ENCODE data around the gene SMARCAD1. TPM values are rescaled to one million over a fixed set of nuclear protein-coding genes. Genes with fewer than 3 reads are reported as not detected.

SMARCAD1 gene
- total and polyA plus RNA-seq, 2 of the 8 experiments (the other 6 are each of a cell fraction or from before 2014, with no cell fraction given) = 24.1 to 59.4 TPM

- Histone ChIP-seq H3K23me2 (ENCODE audit: low read depth, low read length) (no peaks in the 10 kb centered on the region), H4K91ac (replicated peaks; ENCODE audit: insufficient read length, low read length) (peak overlapping the region; percentile 13), H4K8ac (ENCODE audit: extremely low read depth, insufficient read depth, low read length) (no peak overlapping the region; the same call in 1 of the 2 replicates), H3K36me3 (ENCODE audit: control insufficient read depth in 2 of 4, insufficient read depth in 4 of 4, low read length in 3 of 4) (peaks cover 0 to 35% (median 19%) of the 10 kb centered on the region in 4 experiments; a peak in 5 of 8 replicates), H2AK5ac (ENCODE audit: low read depth, low read length) (no peak overlapping the region), H3K27ac (ENCODE audit: low read depth, low read length) (peak overlapping the region; percentile 95), H3K27me3 (replicated peaks in 1 of 4; ENCODE audit: control insufficient read depth in 3 of 4, extremely low read depth in 1 of 4, insufficient read depth in 3 of 4, low read length in 3 of 4) (no peaks in the 10 kb centered on the region; a peak in 1 of 7 replicates), H3K79me1 (ENCODE audit: low read depth, low read length) (no peaks in the 10 kb centered on the region), H3K23ac (ENCODE audit: insufficient read length) (no peak overlapping the region), H3K18ac (ENCODE audit: extremely low read depth, low read length) (no peak overlapping the region), H3K79me2 (ENCODE audit: control insufficient read depth in 1 of 2, insufficient read depth in 2 of 2, low read length in 2 of 2) (peaks cover 7 to 46% of the 10 kb centered on the region in 2 experiments), H3K4ac (replicated peaks; ENCODE audit: insufficient read length, low read depth, low read length) (no peak overlapping the region), H3K14ac (ENCODE audit: insufficient read length) (no peak overlapping the region), H3K4me1 (replicated peaks in 1 of 4; ENCODE audit: control insufficient read depth in 3 of 4, insufficient read depth in 4 of 4, low read length in 3 of 4) (peaks cover 0 to 8% (median 4%) of the 10 kb centered on the region in 4 experiments; a peak in 2 of 7 replicates), H2BK20ac (ENCODE audit: low read length) (no peak overlapping the region), H3K4me3 (ENCODE audit: extremely low read depth in 1 of 4, insufficient read depth in 2 of 4, low read depth in 3 of 4, low read length in 4 of 4) (peak overlapping the region; percentile 85 to 93 (median 88)), H2BK15ac (ENCODE audit: low read length) (no peak overlapping the region), H4K20me1 (replicated peaks in 1 of 2; ENCODE audit: control insufficient read depth in 1 of 2, insufficient read depth in 2 of 2, low read length in 2 of 2) (no peaks in the 10 kb centered on the region), H3K4me2 (ENCODE audit: insufficient read depth in 1 of 2, low read depth in 2 of 2, low read length in 2 of 2) (peak overlapping the region; percentile 59 to 76), H3K9ac (replicated peaks in 1 of 4; ENCODE audit: extremely low read depth in 1 of 4, low read depth in 3 of 4, low read length in 3 of 4) (peak overlapping the region; percentile 88 to 100 (median 97)), H2AFZ (ENCODE audit: low read length) (no peak overlapping the region), H2BK12ac (ENCODE audit: low read depth, low read length) (no peak overlapping the region; the same call in 1 of the 2 replicates), H2BK120ac (replicated peaks; ENCODE audit: low read depth, low read length) (no peak overlapping the region), H3K56ac (replicated peaks; ENCODE audit: insufficient read length, low read depth, low read length) (no peak overlapping the region), H3K9me3 (ENCODE audit: insufficient read depth in 2 of 2, low read depth in 1 of 2, low read length in 1 of 2) (no peaks in the 10 kb centered on the region), H4K5ac (ENCODE audit: insufficient read length, low read depth, low read length) (no peak overlapping the region), H2BK5ac (ENCODE audit: low read depth, low read length) (peak overlapping the region; percentile 76)
- DNase-seq (ENCODE audit: low read depth in 1 of 2, low spot score in 2 of 2) (no peak), FAIRE-seq (no peak)
- ChIA-PET CTCF (ENCODE audit: partially characterized antibody) (no interaction called here), POLR2A (ENCODE audit: partially characterized antibody) (interaction anchor here (0.6 to 3.5 kb wide), 19 partner anchors 10 to 394 kb away, joined by 3 to 12 read pairs (median 4); no protein-coding TSS in a partner anchor)
- WGBS, 2 experiments (ENCODE audit: extremely low coverage in 1 of 2, insufficient coverage in 1 of 2, insufficient read length in 1 of 2, insufficient replicate concordance in 2 of 2, low coverage in 1 of 2, low lambda C conversion rate in 2 of 2, missing lambda C conversion rate in 1 of 2) = 22% methylated on average over 5 of the region's 5 CpGs; no CpG with 5 or more reads in 1 of the 2 experiments
- TF ChIP-seq TBP (IDR thresholded peaks at IDR 0.05; ENCODE audit: low read depth, low read length) (no peak), USF2 (IDR thresholded peaks at IDR 0.05; ENCODE audit: low read length) (no peak)
Observed at GRCh38 chr4:94208266-94208665, 601 bp downstream of the SMARCAD1 start.

Data from H1 (cell line).